Endothelial cell (in vitro differentiated cells): ENCODE data around the gene LRRC8A. TPM values are rescaled to one million over a fixed set of nuclear protein-coding genes. Genes with fewer than 3 reads are reported as not detected.
"Not testable (repeated sequence)": the region's sequence is repeated elsewhere in the genome, so short reads cannot be mapped to it uniquely, and the experiment has no call there.

ENCODE experiments used
- DNase-seq: peaks from one replicate; pipeline ENCODE4 v3.0.0; 2021; ENCODE audit warnings: low spot score
- H3K27ac Mint-ChIP-seq: one replicate; pipeline ENCODE4 v1.8.0; 2021; ENCODE audit warnings: mixed read lengths, inconsistent platforms; ENCODE audit not compliant: unreplicated experiment
- H3K27me3 Mint-ChIP-seq: one replicate; pipeline ENCODE4 v1.8.0; 2021; ENCODE audit warnings: mild to moderate bottlenecking, moderate library complexity, mixed read lengths, inconsistent platforms; ENCODE audit not compliant: unreplicated experiment
- H3K36me3 Mint-ChIP-seq: one replicate; pipeline ENCODE4 v1.8.0; 2021; ENCODE audit warnings: mild to moderate bottlenecking, low read depth, mixed read lengths, inconsistent platforms; ENCODE audit not compliant: unreplicated experiment
- H3K4me1 Mint-ChIP-seq: one replicate; pipeline ENCODE4 v1.8.0; 2021; ENCODE audit warnings: mild to moderate bottlenecking, mixed read lengths, inconsistent platforms; ENCODE audit not compliant: unreplicated experiment
- H3K4me3 Mint-ChIP-seq: one replicate; pipeline ENCODE4 v1.8.0; 2021; ENCODE audit warnings: mild to moderate bottlenecking, mixed read lengths, inconsistent platforms; ENCODE audit not compliant: unreplicated experiment
- H3K9me3 Mint-ChIP-seq: one replicate; pipeline ENCODE4 v1.8.0; 2021; ENCODE audit warnings: mixed read lengths, inconsistent platforms; ENCODE audit not compliant: unreplicated experiment
- CTCF ChIP-seq: fragments of 200-600 bp; sonication (generic); IDR thresholded peaks from one replicate; pipeline ENCODE4 v1.5.0; 2021; ENCODE audit warnings: antibody characterized with exemption; ENCODE audit not compliant: unreplicated experiment
- total RNA-seq: library from RNA; stranded (reverse); fragmentation: NEBNext Ultra II Directional; extraction: Animal tissue kit (Norgen Biotek cat#: 25700); gene quantifications from one replicate; pipeline ENCODE4 v1.2.1, GENCODE V29; 2021; ENCODE audit not compliant: unreplicated experiment

Gene LRRC8A
- total RNA-seq, 1 donor from 2014 or later, result 54.3 TPM

- H3K4me1 Mint-ChIP-seq, result no peaks in the 10 kb centered on the region
- DNase-seq, result no peak
- peaks cover 4% of the 10 kb centered on the region for H3K36me3 Mint-ChIP-seq
- no peaks in the 10 kb centered on the region for H3K9me3 Mint-ChIP-seq
- no peak overlapping the region for H3K4me3 Mint-ChIP-seq
- no peak for TF ChIP-seq CTCF
- no peak overlapping the region for H3K27ac Mint-ChIP-seq
- peaks cover 5% of the 10 kb centered on the region for H3K27me3 Mint-ChIP-seq
These were observed 43.6 kb upstream of the LRRC8A start for GRCh38 chr9:128838338-128838737.

GRCh38 chr9:128840524-128840923 lies 41.4 kb upstream of the LRRC8A start:
- Mint-ChIP-seq H3K27ac (no peak overlapping the region), H3K4me3 (no peak overlapping the region), H3K27me3 (peaks cover 6% of the 10 kb centered on the region), H3K36me3 (no peaks in the 10 kb centered on the region), H3K4me1 (no peaks in the 10 kb centered on the region), H3K9me3 (no peaks in the 10 kb centered on the region)
- no peak for TF ChIP-seq CTCF
- no peak for DNase-seq

- Mint-ChIP-seq H3K27me3 (peaks cover 6% of the 10 kb centered on the region), H3K4me3 (no peak overlapping the region), H3K27ac (no peak overlapping the region), H3K9me3 (no peaks in the 10 kb centered on the region), H3K4me1 (no peaks in the 10 kb centered on the region), H3K36me3 (no peaks in the 10 kb centered on the region)
- no peak for TF ChIP-seq CTCF
- DNase-seq, result no peak
These were observed 40.0 kb upstream of the LRRC8A start for GRCh38 chr9:128841694-128842492.

- not testable (repeated sequence) for H3K9me3 Mint-ChIP-seq, H3K4me1 Mint-ChIP-seq, H3K27me3 Mint-ChIP-seq, H3K4me3 Mint-ChIP-seq, DNase-seq, H3K27ac Mint-ChIP-seq, H3K36me3 Mint-ChIP-seq
These were observed 38.8 kb upstream of the LRRC8A start for GRCh38 chr9:128843171-128843570.

GRCh38 chr9:128845186-128845931 lies 36.6 kb upstream of the LRRC8A start:
- Mint-ChIP-seq H3K4me3 (no peak overlapping the region), H3K27me3 (peaks cover 6% of the 10 kb centered on the region), H3K4me1 (no peaks in the 10 kb centered on the region), H3K9me3 (no peaks in the 10 kb centered on the region), H3K36me3 (peaks cover 9% of the 10 kb centered on the region), H3K27ac (no peak overlapping the region)
- TF ChIP-seq CTCF, result no peak
- DNase-seq, result no peak
